Endothelial cell of umbilical vein (primary cell): ENCODE data around the gene TMC2. TPM values are rescaled to one million over a fixed set of nuclear protein-coding genes. Genes with fewer than 3 reads are reported as not detected.

Experiments used
- BruUV-seq: library from RNA; stranded (reverse); fragments of 400-500 nt; replicated peaks from 2 replicates; lab custom pipeline; 2021; lab: Mats Ljungman, UMichigan
- CTCF ChIA-PET: fragments of 300-600, 350-600 bp; sonication (Branson Sonifier 250); formaldehyde crosslinking; loops from one replicate; lab custom pipeline; 2021; ENCODE audit warnings: antibody characterized with exemption, inconsistent platforms; lab: Charles Lee
- POLR2A ChIA-PET: fragments of 300-600, 350-600 bp; sonication (Branson Sonifier 250); formaldehyde crosslinking; loops from one replicate; lab custom pipeline; 2021; ENCODE audit warnings: antibody characterized with exemption, inconsistent platforms; lab: Charles Lee
- DNase-seq: peaks from one replicate; pipeline ENCODE4 v3.0.0-alpha.2; 2011; ENCODE audit warnings: low read depth, low spot score
- FAIRE-seq: peaks from 2 replicates; lab custom pipeline; 2011; peaks lifted over from hg19 to GRCh38; lab: Jason Lieb, UNC
- H2AFZ ChIP-seq: 2 replicates; pipeline ENCODE4 v1.6.0; 2012; ENCODE audit warnings: low read depth, low read length, control low read depth, inconsistent platforms
- H3K27ac ChIP-seq: 2 replicates; pipeline ENCODE4 v1.5.1; 2011; ENCODE audit warnings: low read depth, mild to moderate bottlenecking, control low read depth, low read length, moderate library complexity; ENCODE audit not compliant: insufficient read depth
- H3K27me3 ChIP-seq, 2 experiments: 2 replicates each; pipeline versions ENCODE4 v1.6.0 to v1.6.1; 2011; ENCODE audit warnings: low read length in 2 of 2, mixed read lengths in 1 of 2; ENCODE audit not compliant: control insufficient read depth in 2 of 2, insufficient read depth in 2 of 2
- H3K36me3 ChIP-seq, 2 experiments: 2 replicates in 1 of 2; 3 replicates in 1 of 2; pipeline ENCODE4 v1.5.1; 2011; ENCODE audit warnings: low read length in 2 of 2, mild to moderate bottlenecking in 1 of 2, moderate library complexity in 1 of 2; ENCODE audit not compliant: control insufficient read depth in 2 of 2, insufficient read depth in 2 of 2; ENCODE audit errors: extremely low read depth in 1 of 2
- H3K4me1 ChIP-seq: 3 replicates; pipeline ENCODE4 v1.5.1; 2011; ENCODE audit warnings: mild to moderate bottlenecking, low read length; ENCODE audit not compliant: control insufficient read depth, insufficient read depth; ENCODE audit errors: extremely low read depth
- H3K4me2 ChIP-seq: 2 replicates; pipeline ENCODE4 v1.6.1; 2011; ENCODE audit warnings: low read length, control low read depth, mixed read lengths; ENCODE audit not compliant: insufficient read depth
- H3K4me3 ChIP-seq, 3 experiments: fragments of 200-600 bp in 1 of 3; sonication (generic), shearing (Covaris generic) in 1 of 3; replicated peaks in 1 of 3; 2 replicates each; pipeline ENCODE4 v1.5.1; 2011 to 2016; ENCODE audit warnings: control low read depth in 3 of 3, low read length in 3 of 3, mild to moderate bottlenecking in 2 of 3, inconsistent platforms in 1 of 3, low read depth in 1 of 3, moderate library complexity in 1 of 3; ENCODE audit not compliant: insufficient read depth in 1 of 3
- H3K79me2 ChIP-seq: 2 replicates; pipeline ENCODE4 v1.6.0; 2012; ENCODE audit warnings: low read length, inconsistent platforms; ENCODE audit not compliant: control insufficient read depth, insufficient read depth
- H3K9ac ChIP-seq: replicated peaks from 2 replicates; pipeline ENCODE3; 2011; ENCODE audit warnings: low read length, control low read depth; ENCODE audit not compliant: insufficient read depth; ENCODE audit errors: extremely low read depth
- H3K9me1 ChIP-seq: replicated peaks from 3 replicates; pipeline ENCODE4 v1.6.0; 2011; ENCODE audit warnings: mild to moderate bottlenecking, low read length; ENCODE audit not compliant: control insufficient read depth, insufficient read depth; ENCODE audit errors: extremely low read depth
- H3K9me3 ChIP-seq: replicated peaks from 2 replicates; pipeline ENCODE4 v1.5.1; 2012; ENCODE audit warnings: low read length, inconsistent platforms; ENCODE audit not compliant: control insufficient read depth, insufficient read depth
- H4K20me1 ChIP-seq: replicated peaks from 2 replicates; pipeline ENCODE3; 2011; ENCODE audit warnings: mild to moderate bottlenecking, low read length; ENCODE audit not compliant: control insufficient read depth, insufficient read depth; ENCODE audit errors: extremely low read depth
- CTCF ChIP-seq, 2 donors: IDR thresholded peaks; 1 replicate in 1 of 2; 2 replicates in 1 of 2; pipeline ENCODE4 v1.5.1; 2011; ENCODE audit warnings: low read length in 2 of 2, mild to moderate bottlenecking in 2 of 2, moderate library complexity in 2 of 2, control low read depth in 1 of 2, inconsistent platforms in 1 of 2, low read depth in 1 of 2; ENCODE audit not compliant: insufficient read depth in 1 of 2; ENCODE audit errors: extremely low read depth in 1 of 2
- EZH2 ChIP-seq: IDR thresholded peaks from 2 replicates; pipeline ENCODE4 v1.6.1; 2012; ENCODE audit warnings: borderline replicate concordance, low read depth, mild to moderate bottlenecking, moderate library complexity, low read length, inconsistent platforms; ENCODE audit not compliant: severe bottlenecking
- FOS ChIP-seq: IDR thresholded peaks from 2 replicates; pipeline ENCODE4 v1.6.1; 2011; ENCODE audit warnings: mild to moderate bottlenecking, low read length, moderate library complexity, borderline replicate concordance; ENCODE audit not compliant: insufficient read depth
- GATA2 ChIP-seq: IDR thresholded peaks from 2 replicates; pipeline ENCODE4 v1.7.0; 2011; ENCODE audit warnings: low read depth, mild to moderate bottlenecking, moderate library complexity, mixed read lengths, low read length; ENCODE audit not compliant: insufficient read length, insufficient read depth
- JUN ChIP-seq: IDR thresholded peaks from 2 replicates; pipeline ENCODE4 v1.6.1; 2011; ENCODE audit warnings: borderline replicate concordance, low read depth; ENCODE audit not compliant: insufficient read length, insufficient read depth
- MAX ChIP-seq: IDR thresholded peaks from 2 replicates; pipeline ENCODE4 v1.6.1; 2011; ENCODE audit not compliant: insufficient read depth, insufficient read length
- MYC ChIP-seq: IDR thresholded peaks from one replicate; pipeline ENCODE4 v1.6.1; 2011; ENCODE audit warnings: mild to moderate bottlenecking, low read depth, low read length
- POLR2A ChIP-seq: IDR thresholded peaks from 2 replicates; pipeline ENCODE4 v1.6.1; 2012; ENCODE audit warnings: low read depth, mild to moderate bottlenecking, control low read depth, low read length
- POLR2AphosphoS5 ChIP-seq: IDR thresholded peaks from 2 replicates; pipeline ENCODE4 v1.6.1; 2012; ENCODE audit warnings: low read depth, mild to moderate bottlenecking, control low read depth, low read length, moderate library complexity; ENCODE audit not compliant: insufficient read depth
- dilution Hi-C: fragments of 300-500 bp; cut with MboI; formaldehyde crosslinking; loops from one replicate; pipeline ENCODE4 v1.15.0; 2019; ENCODE audit warnings: low sequenced_read_pairs; ENCODE audit not compliant: extremely low pct_ligation_motif_present
- intact Hi-C: fragments of 100-400 bp; cut with micrococcal nuclease; formaldehyde crosslinking; loops from one replicate; pipeline ENCODE4 v1.10.0; 2022
- polyA plus RNA-seq, 4 experiments: library from polyadenylated mRNA; depleted of rRNA in 3 of 4; stranded (reverse) in 3 of 4; unstranded in 1 of 4; fragments of >200 nt; gene quantifications; 2 replicates each; pipeline versions ENCODE4 v1.2.1 to v1.2.3, GENCODE V29; 2011 to 2012; ENCODE audit warnings: missing spikeins in 1 of 4
- total RNA-seq: library from RNA; stranded (reverse); gene quantifications from 2 replicates; pipeline ENCODE4 v1.2.3, GENCODE V29; 2021

The TMC2 gene
- total and polyA plus RNA-seq, 2 donors (not counting 3 experiments of a cell fraction or from before 2014, with no cell fraction given): not detected

GRCh38 chr20:2507875-2508630, 28.3 kb upstream of the TMC2 start:
- FAIRE-seq (no peak), DNase-seq (peak; percentile 9)
- BruUV-seq: no TSS peak
- H3K9me3 ChIP-seq: no peaks in the 10 kb centered on the region
- TF ChIP-seq FOS (no peak), POLR2AphosphoS5 (no peak), GATA2 (no peak), MAX (no peak), POLR2A (no peak), CTCF (IDR thresholded peaks at IDR 0.05; ENCODE audit: extremely low read depth in 1 of 2, insufficient read depth in 1 of 2, low read depth in 1 of 2, low read length in 2 of 2) (no peak), EZH2 (no peak), MYC (no peak), JUN (no peak)
- H3K4me3 ChIP-seq: peak overlapping the region; percentile 73 to 85 (median 77)
- H3K27me3 ChIP-seq: no peaks in the 10 kb centered on the region
- peaks cover 11% of the 10 kb centered on the region for H3K79me2 ChIP-seq
- peak overlapping the region; percentile 78 for H3K9ac ChIP-seq
- ChIA-PET POLR2A (no interaction called here), CTCF (interaction anchor here (9.2 kb wide), 1 partner anchor 14 kb away, joined by 99 read pairs; no protein-coding TSS in a partner anchor)
- no peaks in the 10 kb centered on the region for H3K36me3 ChIP-seq
- intact Hi-C loops (loop anchor here (1.0 to 5.0 kb wide), 2 partner anchors 38 to 144 kb away; partner anchors contain the start of genes NOP56 and SNRPB), dilution Hi-C loops (no loop called here)
- no peaks in the 10 kb centered on the region for H3K9me1 ChIP-seq
- peak overlapping the region; percentile 46 for H3K27ac ChIP-seq
- peak overlapping the region; percentile 37 for H2AFZ ChIP-seq
- H4K20me1 ChIP-seq: no peaks in the 10 kb centered on the region
- peaks cover 10% of the 10 kb centered on the region for H3K4me1 ChIP-seq
- H3K4me2 ChIP-seq: peak overlapping the region; percentile 37
